Activated naive CD4-positive, alpha-beta T cell treated with anti-CD3 and anti-CD28 coated beads, Interleukin-2, amount 50 U/mL, for 24 hours (primary cell): Measurements from ENCODE around the gene DCAF8.

Experiments used
- H3K27ac Mint-ChIP-seq: one replicate; pipeline ENCODE4 v1.8.0; 2021; ENCODE audit warnings: mild to moderate bottlenecking, mixed read lengths
- H3K27me3 Mint-ChIP-seq: one replicate; pipeline ENCODE4 v1.8.0; 2021; ENCODE audit warnings: mixed read lengths
- H3K36me3 Mint-ChIP-seq: one replicate; pipeline ENCODE4 v1.8.0; 2021; ENCODE audit warnings: mixed read lengths
- H3K4me1 Mint-ChIP-seq: one replicate; pipeline ENCODE4 v1.8.0; 2021; ENCODE audit warnings: mixed read lengths
- H3K4me3 Mint-ChIP-seq: one replicate; pipeline ENCODE4 v1.8.0; 2021; ENCODE audit warnings: mild to moderate bottlenecking, mixed read lengths
- H3K9me3 Mint-ChIP-seq: one replicate; pipeline ENCODE4 v1.8.0; 2021; ENCODE audit warnings: mixed read lengths

The DCAF8 gene

GRCh38 chr1:160220301-160220700 is 42.0 kb downstream of the DCAF8 start:
- Mint-ChIP-seq H3K27me3 (no peaks in the 10 kb centered on the region), H3K4me3 (no peak overlapping the region), H3K27ac (no peak overlapping the region), H3K4me1 (no peaks in the 10 kb centered on the region), H3K36me3 (peaks cover 9% of the 10 kb centered on the region), H3K9me3 (no peaks in the 10 kb centered on the region)

GRCh38 chr1:160219062-160219929 is 43.1 kb downstream of the DCAF8 start:
- Mint-ChIP-seq H3K4me1 (no peaks in the 10 kb centered on the region), H3K4me3 (no peak overlapping the region), H3K36me3 (peaks cover 9% of the 10 kb centered on the region), H3K27me3 (no peaks in the 10 kb centered on the region), H3K9me3 (no peaks in the 10 kb centered on the region), H3K27ac (peak overlapping the region; percentile 41)

- Mint-ChIP-seq H3K4me3 (no peak overlapping the region), H3K9me3 (no peaks in the 10 kb centered on the region), H3K4me1 (no peaks in the 10 kb centered on the region), H3K27me3 (no peaks in the 10 kb centered on the region), H3K36me3 (peaks cover 6% of the 10 kb centered on the region), H3K27ac (peak overlapping the region; percentile 76)
These were observed 44.8 kb downstream of the DCAF8 start for GRCh38 chr1:160217481-160218051.

- Mint-ChIP-seq H3K4me1 (no peaks in the 10 kb centered on the region), H3K27ac (no peak overlapping the region), H3K27me3 (no peaks in the 10 kb centered on the region), H3K9me3 (no peaks in the 10 kb centered on the region), H3K4me3 (no peak overlapping the region), H3K36me3 (peaks cover 8% of the 10 kb centered on the region)
These were observed 46.0 kb downstream of the DCAF8 start for GRCh38 chr1:160216301-160216700.

GRCh38 chr1:160214481-160215140 is 47.7 kb downstream of the DCAF8 start:
- Mint-ChIP-seq H3K27me3 (no peaks in the 10 kb centered on the region), H3K27ac (no peak overlapping the region), H3K4me3 (no peak overlapping the region), H3K4me1 (peaks cover 8% of the 10 kb centered on the region), H3K36me3 (peaks cover 8% of the 10 kb centered on the region), H3K9me3 (no peaks in the 10 kb centered on the region)

GRCh38 chr1:160211046-160211790 is 51.1 kb downstream of the DCAF8 start:
- H3K27me3 Mint-ChIP-seq, result no peaks in the 10 kb centered on the region
- H3K27ac Mint-ChIP-seq, result no peak overlapping the region
- H3K4me1 Mint-ChIP-seq, result peaks cover 39% of the 10 kb centered on the region
- peaks cover 7% of the 10 kb centered on the region for H3K36me3 Mint-ChIP-seq
- no peaks in the 10 kb centered on the region for H3K9me3 Mint-ChIP-seq
- H3K4me3 Mint-ChIP-seq, result no peak overlapping the region

- no peak overlapping the region for H3K27ac Mint-ChIP-seq
- no peaks in the 10 kb centered on the region for H3K27me3 Mint-ChIP-seq
- no peaks in the 10 kb centered on the region for H3K9me3 Mint-ChIP-seq
- H3K36me3 Mint-ChIP-seq, result peaks cover 7% of the 10 kb centered on the region
- H3K4me3 Mint-ChIP-seq, result no peak overlapping the region
- peaks cover 43% of the 10 kb centered on the region for H3K4me1 Mint-ChIP-seq
These were observed 51.8 kb downstream of the DCAF8 start for GRCh38 chr1:160210561-160210960.

GRCh38 chr1:160209321-160210046 is 52.9 kb downstream of the DCAF8 start:
- peaks cover 7% of the 10 kb centered on the region for H3K36me3 Mint-ChIP-seq
- peaks cover 47% of the 10 kb centered on the region for H3K4me1 Mint-ChIP-seq
- no peak overlapping the region for H3K4me3 Mint-ChIP-seq
- peak overlapping the region; percentile 89 for H3K27ac Mint-ChIP-seq
- H3K27me3 Mint-ChIP-seq, result no peaks in the 10 kb centered on the region
- H3K9me3 Mint-ChIP-seq, result no peaks in the 10 kb centered on the region

GRCh38 chr1:160208557-160209320 is 53.6 kb downstream of the DCAF8 start:
- Mint-ChIP-seq H3K4me1 (peaks cover 54% of the 10 kb centered on the region), H3K27ac (peak overlapping the region; percentile 89), H3K36me3 (peaks cover 7% of the 10 kb centered on the region), H3K4me3 (peak overlapping the region; percentile 21), H3K9me3 (no peaks in the 10 kb centered on the region), H3K27me3 (no peaks in the 10 kb centered on the region)

- Mint-ChIP-seq H3K9me3 (no peaks in the 10 kb centered on the region), H3K27me3 (no peaks in the 10 kb centered on the region), H3K4me3 (no peak overlapping the region), H3K36me3 (peaks cover 7% of the 10 kb centered on the region), H3K27ac (peak overlapping the region; percentile 80), H3K4me1 (peaks cover 54% of the 10 kb centered on the region)
These were observed 54.4 kb downstream of the DCAF8 start for GRCh38 chr1:160207771-160208556.

- Mint-ChIP-seq H3K9me3 (no peaks in the 10 kb centered on the region), H3K27ac (peak overlapping the region; percentile 80), H3K4me1 (peaks cover 54% of the 10 kb centered on the region), H3K36me3 (peaks cover 7% of the 10 kb centered on the region), H3K4me3 (peak overlapping the region; percentile 88), H3K27me3 (no peaks in the 10 kb centered on the region)
These were observed 55.2 kb downstream of the DCAF8 start for GRCh38 chr1:160207118-160207650.

- peaks cover 7% of the 10 kb centered on the region for H3K36me3 Mint-ChIP-seq
- peak overlapping the region; percentile 87 for H3K27ac Mint-ChIP-seq
- H3K27me3 Mint-ChIP-seq, result no peaks in the 10 kb centered on the region
- peak overlapping the region; percentile 88 for H3K4me3 Mint-ChIP-seq
- peaks cover 54% of the 10 kb centered on the region for H3K4me1 Mint-ChIP-seq
- H3K9me3 Mint-ChIP-seq, result no peaks in the 10 kb centered on the region
These were observed 55.8 kb downstream of the DCAF8 start for GRCh38 chr1:160206421-160207117.

GRCh38 chr1:160206036-160206389 is 56.3 kb downstream of the DCAF8 start:
- Mint-ChIP-seq H3K9me3 (no peaks in the 10 kb centered on the region), H3K27ac (peak overlapping the region; percentile 48), H3K27me3 (no peaks in the 10 kb centered on the region), H3K4me3 (peak overlapping the region; percentile 88), H3K36me3 (peaks cover 5% of the 10 kb centered on the region), H3K4me1 (peaks cover 54% of the 10 kb centered on the region)
